ENCODE measurements around the gene HPSE2.
A peak's percentile ranks its signal among the peaks of the same experiment; 100 is the strongest.

The HPSE2 gene

GRCh38 chr10:98422182-98422581 is 813.5 kb downstream of the HPSE2 start:
- Histone ChIP-seq H3K4me1 (ENCODE audit: control insufficient read depth, insufficient read depth, low read length) (no peaks in the 10 kb centered on the region), H3K9me3 (ENCODE audit: control insufficient read depth, insufficient read depth, low read depth, low read length) (no peaks in the 10 kb centered on the region), H3K4me3 (ENCODE audit: low read depth, low read length) (no peak overlapping the region), H3K27me3 (ENCODE audit: control insufficient read depth, insufficient read depth, low read length) (no peaks in the 10 kb centered on the region), H3K36me3 (ENCODE audit: control insufficient read depth, insufficient read depth, low read length) (peaks cover 14% of the 10 kb centered on the region), H3K27ac (ENCODE audit: low read depth, low read length) (no peak overlapping the region), H3K9ac (ENCODE audit: low read length) (no peak overlapping the region)

- no peaks in the 10 kb centered on the region for H3K27me3 ChIP-seq (ENCODE audit: control insufficient read depth, insufficient read depth, low read length)
- no peak overlapping the region for H3K9ac ChIP-seq (ENCODE audit: low read length)
- H3K4me1 ChIP-seq (ENCODE audit: control insufficient read depth, insufficient read depth, low read length): peaks cover 3% of the 10 kb centered on the region; the same call in 1 of the 2 replicates
- H3K9me3 ChIP-seq (ENCODE audit: control insufficient read depth, insufficient read depth, low read depth, low read length): no peaks in the 10 kb centered on the region
- H3K36me3 ChIP-seq (ENCODE audit: control insufficient read depth, insufficient read depth, low read length): peaks cover 13% of the 10 kb centered on the region
- no peak overlapping the region for H3K27ac ChIP-seq (ENCODE audit: low read depth, low read length)
- no peak overlapping the region for H3K4me3 ChIP-seq (ENCODE audit: low read depth, low read length)
Observed at GRCh38 chr10:98420786-98421185, 814.9 kb downstream of the HPSE2 start.

- H3K9me3 ChIP-seq (ENCODE audit: control insufficient read depth, insufficient read depth, low read depth, low read length): no peaks in the 10 kb centered on the region
- H3K4me1 ChIP-seq (ENCODE audit: control insufficient read depth, insufficient read depth, low read length): peaks cover 11% of the 10 kb centered on the region
- H3K9ac ChIP-seq (ENCODE audit: low read length): no peak overlapping the region
- H3K36me3 ChIP-seq (ENCODE audit: control insufficient read depth, insufficient read depth, low read length): peaks cover 13% of the 10 kb centered on the region
- no peak overlapping the region for H3K27ac ChIP-seq (ENCODE audit: low read depth, low read length)
- H3K4me3 ChIP-seq (ENCODE audit: low read depth, low read length): no peak overlapping the region
- H3K27me3 ChIP-seq (ENCODE audit: control insufficient read depth, insufficient read depth, low read length): no peaks in the 10 kb centered on the region
Observed at GRCh38 chr10:98419469-98420261, 816.0 kb downstream of the HPSE2 start.

GRCh38 chr10:98418665-98419468 is 816.8 kb downstream of the HPSE2 start:
- Histone ChIP-seq H3K9ac (ENCODE audit: low read length) (no peak overlapping the region), H3K4me1 (ENCODE audit: control insufficient read depth, insufficient read depth, low read length) (peaks cover 19% of the 10 kb centered on the region), H3K27me3 (ENCODE audit: control insufficient read depth, insufficient read depth, low read length) (no peaks in the 10 kb centered on the region), H3K36me3 (ENCODE audit: control insufficient read depth, insufficient read depth, low read length) (peaks cover 13% of the 10 kb centered on the region), H3K9me3 (ENCODE audit: control insufficient read depth, insufficient read depth, low read depth, low read length) (no peaks in the 10 kb centered on the region), H3K4me3 (ENCODE audit: low read depth, low read length) (no peak overlapping the region), H3K27ac (ENCODE audit: low read depth, low read length) (no peak overlapping the region)

GRCh38 chr10:98417973-98418664 is 817.5 kb downstream of the HPSE2 start:
- Histone ChIP-seq H3K27ac (ENCODE audit: low read depth, low read length) (no peak overlapping the region), H3K4me3 (ENCODE audit: low read depth, low read length) (no peak overlapping the region), H3K9me3 (ENCODE audit: control insufficient read depth, insufficient read depth, low read depth, low read length) (no peaks in the 10 kb centered on the region), H3K27me3 (ENCODE audit: control insufficient read depth, insufficient read depth, low read length) (no peaks in the 10 kb centered on the region), H3K9ac (ENCODE audit: low read length) (no peak overlapping the region), H3K4me1 (ENCODE audit: control insufficient read depth, insufficient read depth, low read length) (peaks cover 19% of the 10 kb centered on the region), H3K36me3 (ENCODE audit: control insufficient read depth, insufficient read depth, low read length) (peaks cover 13% of the 10 kb centered on the region)

GRCh38 chr10:98417481-98417959 is 818.1 kb downstream of the HPSE2 start:
- peaks cover 19% of the 10 kb centered on the region for H3K4me1 ChIP-seq (ENCODE audit: control insufficient read depth, insufficient read depth, low read length)
- H3K9ac ChIP-seq (ENCODE audit: low read length): no peak overlapping the region
- H3K9me3 ChIP-seq (ENCODE audit: control insufficient read depth, insufficient read depth, low read depth, low read length): no peaks in the 10 kb centered on the region
- no peak overlapping the region for H3K27ac ChIP-seq (ENCODE audit: low read depth, low read length)
- peaks cover 13% of the 10 kb centered on the region for H3K36me3 ChIP-seq (ENCODE audit: control insufficient read depth, insufficient read depth, low read length)
- no peaks in the 10 kb centered on the region for H3K27me3 ChIP-seq (ENCODE audit: control insufficient read depth, insufficient read depth, low read length)
- H3K4me3 ChIP-seq (ENCODE audit: low read depth, low read length): no peak overlapping the region

GRCh38 chr10:98416606-98417388 is 818.9 kb downstream of the HPSE2 start:
- Histone ChIP-seq H3K4me3 (ENCODE audit: low read depth, low read length) (no peak overlapping the region), H3K9ac (ENCODE audit: low read length) (no peak overlapping the region), H3K9me3 (ENCODE audit: control insufficient read depth, insufficient read depth, low read depth, low read length) (no peaks in the 10 kb centered on the region), H3K4me1 (ENCODE audit: control insufficient read depth, insufficient read depth, low read length) (peaks cover 19% of the 10 kb centered on the region), H3K27ac (ENCODE audit: low read depth, low read length) (no peak overlapping the region), H3K27me3 (ENCODE audit: control insufficient read depth, insufficient read depth, low read length) (no peaks in the 10 kb centered on the region), H3K36me3 (ENCODE audit: control insufficient read depth, insufficient read depth, low read length) (peaks cover 13% of the 10 kb centered on the region)

GRCh38 chr10:98415731-98416119 is 819.9 kb downstream of the HPSE2 start:
- Histone ChIP-seq H3K4me1 (ENCODE audit: control insufficient read depth, insufficient read depth, low read length) (peaks cover 19% of the 10 kb centered on the region), H3K27ac (ENCODE audit: low read depth, low read length) (peak overlapping the region; percentile 32; the same call in 1 of the 2 replicates), H3K9me3 (ENCODE audit: control insufficient read depth, insufficient read depth, low read depth, low read length) (no peaks in the 10 kb centered on the region), H3K36me3 (ENCODE audit: control insufficient read depth, insufficient read depth, low read length) (peaks cover 13% of the 10 kb centered on the region), H3K9ac (ENCODE audit: low read length) (peak overlapping the region; percentile 86), H3K4me3 (ENCODE audit: low read depth, low read length) (no peak overlapping the region), H3K27me3 (ENCODE audit: control insufficient read depth, insufficient read depth, low read length) (no peaks in the 10 kb centered on the region)

GRCh38 chr10:98414932-98415730 is 820.5 kb downstream of the HPSE2 start, which contains the start of gene PYROXD2:
Gene PYROXD2, minus strand, starts transcription at chr10:98415182. Its CDS starts 47 bp downstream, at chr10:98415135.
- Histone ChIP-seq H3K9ac (ENCODE audit: low read length) (peak within 1 kb of the TSS; percentile 86), H3K27ac (ENCODE audit: low read depth, low read length) (peak within 1 kb of the TSS; percentile 56), H3K27me3 (ENCODE audit: control insufficient read depth, insufficient read depth, low read length) (no peaks in the 10 kb centered on the region), H3K4me1 (ENCODE audit: control insufficient read depth, insufficient read depth, low read length) (peaks cover 19% of the 10 kb centered on the region), H3K9me3 (ENCODE audit: control insufficient read depth, insufficient read depth, low read depth, low read length) (no peaks in the 10 kb centered on the region), H3K4me3 (ENCODE audit: low read depth, low read length) (peak within 1 kb of the TSS; percentile 74), H3K36me3 (ENCODE audit: control insufficient read depth, insufficient read depth, low read length) (peaks cover 13% of the 10 kb centered on the region)

- Histone ChIP-seq H3K36me3 (ENCODE audit: control insufficient read depth, insufficient read depth, low read length) (peaks cover 8% of the 10 kb centered on the region), H3K9ac (ENCODE audit: low read length) (peak overlapping the region; percentile 86), H3K27ac (ENCODE audit: low read depth, low read length) (peak overlapping the region; percentile 56), H3K9me3 (ENCODE audit: control insufficient read depth, insufficient read depth, low read depth, low read length) (no peaks in the 10 kb centered on the region), H3K4me3 (ENCODE audit: low read depth, low read length) (peak overlapping the region; percentile 74), H3K4me1 (ENCODE audit: control insufficient read depth, insufficient read depth, low read length) (peaks cover 19% of the 10 kb centered on the region), H3K27me3 (ENCODE audit: control insufficient read depth, insufficient read depth, low read length) (no peaks in the 10 kb centered on the region)
Observed at GRCh38 chr10:98414578-98414931, 821.1 kb downstream of the HPSE2 start.
